ENCODE data around the gene CAND1.
A peak's percentile ranks its signal among the peaks of the same experiment; 100 is the strongest.
"Not testable (repeated sequence)": the region's sequence is repeated elsewhere in the genome, so short reads cannot be mapped to it uniquely, and the experiment has no call there.

The CAND1 gene

GRCh38 chr12:67284561-67284960 is 15.4 kb downstream of the CAND1 start:
- no peak for DNase-seq

- DNase-seq, result no peak
These were observed 17.1 kb downstream of the CAND1 start for GRCh38 chr12:67286257-67286656.

- DNase-seq, result no peak
These were observed 18.2 kb downstream of the CAND1 start for GRCh38 chr12:67287311-67287710.

GRCh38 chr12:67288561-67288960 is 19.4 kb downstream of the CAND1 start:
- DNase-seq, result no peak

GRCh38 chr12:67290378-67290777 is 21.2 kb downstream of the CAND1 start:
- no peak for DNase-seq

- DNase-seq, result no peak
These were observed 30.4 kb downstream of the CAND1 start for GRCh38 chr12:67299526-67299925.

GRCh38 chr12:67299926-67300325 is 30.8 kb downstream of the CAND1 start:
- DNase-seq, result no peak

- DNase-seq, result no peak
These were observed 33.0 kb downstream of the CAND1 start for GRCh38 chr12:67302162-67302561.

- no peak for DNase-seq
These were observed 36.4 kb downstream of the CAND1 start for GRCh38 chr12:67305544-67305943.

- no peak for DNase-seq
These were observed 37.6 kb downstream of the CAND1 start for GRCh38 chr12:67306712-67307111.

GRCh38 chr12:67315661-67316060 is 46.5 kb downstream of the CAND1 start:
- no peak for DNase-seq

- no peak for DNase-seq
These were observed 49.6 kb downstream of the CAND1 start for GRCh38 chr12:67318786-67319185.

- DNase-seq, result no peak
These were observed 50.8 kb downstream of the CAND1 start for GRCh38 chr12:67319936-67320335.

- peak; percentile 5 for DNase-seq
These were observed 51.6 kb downstream of the CAND1 start for GRCh38 chr12:67320614-67321295.

- DNase-seq, result no peak
These were observed 53.4 kb downstream of the CAND1 start for GRCh38 chr12:67322580-67322979.

- no peak for DNase-seq
These were observed 53.8 kb downstream of the CAND1 start for GRCh38 chr12:67323007-67323406.

GRCh38 chr12:67326637-67327036 is 57.5 kb downstream of the CAND1 start:
- no peak for DNase-seq

- DNase-seq, result no peak
These were observed 58.3 kb downstream of the CAND1 start for GRCh38 chr12:67327466-67327865.

GRCh38 chr12:67331123-67331522 is 62.0 kb downstream of the CAND1 start:
- DNase-seq, result no peak

- DNase-seq, result no peak
These were observed 62.7 kb downstream of the CAND1 start for GRCh38 chr12:67331828-67332227.

- DNase-seq, result no peak
These were observed 64.5 kb downstream of the CAND1 start for GRCh38 chr12:67333649-67334048.

GRCh38 chr12:67338426-67338825 is 69.3 kb downstream of the CAND1 start:
- DNase-seq, result no peak

- no peak for DNase-seq
These were observed 70.4 kb downstream of the CAND1 start for GRCh38 chr12:67339530-67339929.

GRCh38 chr12:67341086-67341485 is 71.9 kb downstream of the CAND1 start:
- DNase-seq, result not testable (repeated sequence)

- DNase-seq, result no peak
These were observed 76.0 kb downstream of the CAND1 start for GRCh38 chr12:67344979-67345710.
